ENCODE data around the gene KSR2.

The KSR2 gene

GRCh38 chr12:117564881-117565280 is 403.9 kb downstream of the KSR2 start:
- no peak for DNase-seq

- no peak for DNase-seq
Measured at GRCh38 chr12:117563706-117564105, 405.1 kb downstream of the KSR2 start.

GRCh38 chr12:117563007-117563406 is 405.8 kb downstream of the KSR2 start:
- no peak for DNase-seq

DNA sequence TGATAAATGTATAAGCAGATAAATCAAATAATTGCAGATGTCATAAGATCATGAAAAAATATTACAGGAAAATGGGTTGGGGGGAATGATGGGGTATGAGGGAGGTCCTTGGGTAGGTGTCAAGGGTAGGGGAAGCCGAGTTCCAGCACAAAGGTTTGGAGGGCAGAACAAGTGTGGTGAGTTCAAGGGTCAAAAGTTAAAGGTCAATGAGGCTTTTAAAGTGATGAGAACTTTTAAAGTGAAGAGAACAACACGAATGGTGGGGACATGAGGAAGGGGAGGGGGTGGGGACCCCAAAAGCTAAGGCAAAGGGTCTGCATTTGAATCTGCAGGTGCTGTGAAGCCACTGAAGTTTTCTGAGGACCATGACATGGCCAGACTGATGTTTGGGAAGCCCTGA is 406.8 kb downstream of the KSR2 start:
- DNase-seq: no peak

- no peak for DNase-seq
Measured at GRCh38 chr12:117559978-117560377, 408.8 kb downstream of the KSR2 start.

GRCh38 chr12:117555889-117556288 is 412.9 kb downstream of the KSR2 start:
- no peak for DNase-seq

- DNase-seq: no peak
Measured at GRCh38 chr12:117552971-117553370, 415.8 kb downstream of the KSR2 start.

DNA sequence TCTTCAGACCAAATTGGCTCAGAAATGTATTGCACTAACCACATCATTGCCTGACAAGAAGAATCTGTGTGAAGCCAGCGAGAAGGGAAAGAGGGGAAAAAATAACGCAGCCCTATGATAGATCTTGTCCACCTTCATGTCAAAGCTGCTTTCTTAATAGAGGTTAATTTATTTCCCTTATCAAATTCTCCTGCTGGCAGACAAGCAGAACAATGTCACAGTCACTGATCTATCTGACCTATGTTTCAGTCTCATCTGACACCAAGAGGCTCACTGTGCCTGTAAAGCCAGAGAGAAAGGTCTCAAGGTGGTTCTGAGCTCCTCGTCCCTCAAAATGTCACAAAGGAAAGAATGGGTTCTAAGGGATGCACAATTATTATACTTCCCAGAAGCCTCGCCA is 417.1 kb downstream of the KSR2 start:
- DNase-seq: no peak

DNA sequence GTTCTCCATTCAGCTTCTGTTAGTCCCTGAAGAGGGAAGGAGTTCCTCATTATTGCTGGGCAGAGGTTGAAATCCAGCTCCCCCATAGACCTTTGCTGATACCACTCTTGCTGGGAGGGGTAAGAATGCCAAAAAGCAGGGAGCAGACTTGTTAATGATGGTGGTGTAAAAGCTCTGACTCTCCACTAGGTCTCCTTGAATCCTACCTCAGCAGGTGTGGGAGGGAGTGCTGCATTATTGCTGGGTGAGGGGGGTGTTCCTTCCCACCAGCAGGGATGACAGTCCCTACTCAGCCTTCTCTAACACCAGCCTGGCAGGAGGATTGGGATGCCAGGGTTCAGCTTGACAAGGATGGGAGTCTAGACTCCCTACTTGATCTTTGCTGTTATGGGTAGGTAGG is 421.6 kb downstream of the KSR2 start:
- no peak for DNase-seq

DNA sequence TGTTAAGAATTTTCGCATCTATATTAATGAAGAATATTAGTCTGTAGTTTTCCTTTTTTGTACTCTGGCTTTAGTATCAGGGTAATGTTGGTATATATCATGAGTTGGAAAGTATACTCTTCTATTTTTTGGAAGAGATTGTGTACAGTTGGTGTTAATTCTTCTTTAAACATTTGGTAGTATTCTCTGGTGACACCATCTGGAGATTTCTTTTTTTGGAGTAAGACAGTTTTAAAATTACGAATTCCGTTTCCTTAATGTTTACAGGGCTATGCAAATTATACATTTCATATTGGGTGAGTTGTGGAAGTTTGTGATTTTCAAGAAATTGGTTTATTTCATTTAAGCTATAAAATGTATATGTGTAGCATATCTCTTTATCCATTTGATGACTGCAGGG is 423.6 kb downstream of the KSR2 start:
- no peak for DNase-seq

DNA sequence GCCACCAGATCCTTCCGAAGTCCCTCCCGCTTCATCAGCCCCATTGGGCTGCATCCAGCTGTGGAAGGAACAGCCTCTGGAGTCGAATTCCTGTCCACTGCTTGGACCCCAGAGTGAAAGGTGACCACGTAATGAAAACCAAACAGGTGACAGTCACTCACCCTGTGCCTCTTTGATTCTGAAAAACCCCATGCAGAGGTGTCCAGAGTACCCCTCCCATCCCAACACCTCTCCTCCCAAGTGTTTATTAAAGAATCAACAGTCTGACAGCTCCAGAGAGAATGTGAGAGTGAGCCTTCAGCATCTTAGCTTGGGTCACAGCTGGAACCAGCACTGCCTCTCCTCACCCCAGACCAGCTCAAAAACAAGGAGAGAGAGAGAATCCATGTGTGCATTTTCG is 428.8 kb downstream of the KSR2 start:
- no peak for DNase-seq

DNA sequence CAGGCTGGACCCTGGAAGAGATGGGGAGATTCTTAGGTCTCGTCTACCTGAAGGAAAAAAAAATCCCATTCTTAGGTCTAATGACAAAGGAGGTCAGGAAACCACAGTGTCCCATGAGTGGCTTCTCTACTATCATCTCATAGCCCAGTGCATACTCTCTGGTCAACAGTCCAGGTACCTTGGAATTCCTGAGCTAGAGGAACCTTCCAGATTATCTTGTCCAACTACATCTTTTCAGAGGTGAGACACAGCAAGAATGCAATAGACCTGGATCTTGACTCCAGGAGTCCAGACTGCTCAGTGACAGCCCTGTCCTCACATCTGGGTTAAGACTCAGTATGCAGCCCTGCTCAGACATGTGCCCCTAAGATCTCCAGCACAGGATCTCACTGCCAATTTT is 429.9 kb downstream of the KSR2 start:
- no peak for DNase-seq

DNA sequence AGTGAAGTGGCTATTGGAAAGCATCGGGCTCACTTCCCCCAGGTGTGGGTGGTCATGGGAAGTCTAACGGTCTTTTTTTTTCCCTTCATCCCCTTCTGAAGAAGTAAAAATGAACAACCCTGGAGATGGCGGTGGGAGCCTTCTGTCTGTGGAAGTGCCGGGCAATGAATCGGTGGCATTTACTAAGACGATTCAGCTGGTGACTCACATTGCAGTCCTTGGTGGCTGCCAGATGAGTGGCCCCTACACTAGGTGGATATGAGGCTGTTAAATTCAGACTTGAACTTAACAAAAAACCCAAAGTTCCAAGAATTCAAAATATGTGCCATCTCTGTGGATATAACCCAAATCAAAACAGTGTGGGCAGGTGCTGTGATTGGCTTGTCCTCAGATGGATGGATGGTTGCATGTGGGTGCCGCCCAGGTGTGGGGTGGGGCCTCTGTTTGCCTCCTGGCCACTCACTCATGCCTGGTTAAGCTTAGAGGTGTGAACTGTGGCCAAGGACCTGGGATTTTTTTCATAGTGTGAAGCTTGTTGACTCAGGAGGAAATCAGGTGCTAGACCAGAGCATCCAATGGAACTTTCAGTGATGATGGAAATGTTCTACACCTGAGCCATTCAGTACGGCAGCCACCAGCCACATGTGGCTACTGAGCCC is 430.6 kb downstream of the KSR2 start:
- DNase-seq: no peak

DNA sequence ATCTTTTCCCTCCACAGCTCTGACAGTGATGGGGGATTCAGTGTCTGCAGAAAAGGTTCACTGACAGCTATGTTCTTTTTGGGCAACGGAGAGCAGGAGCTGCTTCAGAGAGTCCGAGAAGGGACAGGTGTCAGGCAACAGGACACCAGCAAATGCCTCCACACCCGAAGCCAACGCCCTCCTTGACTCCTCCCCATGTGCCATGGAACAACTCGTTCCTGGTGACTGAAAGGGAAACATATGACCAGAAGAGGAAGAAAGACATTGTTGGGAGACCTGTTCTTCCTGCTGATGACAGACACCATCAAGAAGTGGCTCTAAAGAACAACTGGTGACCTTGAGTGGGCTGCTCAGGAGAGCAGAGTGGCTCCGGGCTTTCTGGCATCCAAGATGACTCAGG is 435.1 kb downstream of the KSR2 start:
- no peak for DNase-seq

DNA sequence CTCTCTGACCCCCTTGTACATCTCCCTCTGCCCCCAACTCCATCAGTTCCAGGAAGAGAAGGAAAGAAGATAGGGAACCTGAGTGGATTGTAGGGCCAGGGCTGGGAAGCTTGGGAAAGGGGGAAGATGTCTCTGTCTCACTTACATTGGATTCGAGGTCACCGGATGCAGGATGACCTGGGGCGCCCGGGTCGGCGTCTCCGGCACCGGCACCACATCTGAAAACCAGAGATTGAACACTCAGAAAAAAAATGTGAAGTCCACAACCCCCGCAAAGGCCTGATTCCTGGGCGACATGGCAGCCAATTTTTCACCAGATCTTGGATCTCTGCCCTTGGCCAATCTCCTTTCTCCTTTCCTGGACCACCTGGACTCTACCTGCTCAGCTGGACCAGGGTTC is 438.0 kb downstream of the KSR2 start:
- DNase-seq: no peak

GRCh38 chr12:117528538-117528937 is 440.3 kb downstream of the KSR2 start:
- no peak for DNase-seq

GRCh38 chr12:117527479-117527855 is 441.3 kb downstream of the KSR2 start:
- DNase-seq: no peak

- DNase-seq: no peak
Measured at GRCh38 chr12:117526757-117527478, 441.9 kb downstream of the KSR2 start.

DNA sequence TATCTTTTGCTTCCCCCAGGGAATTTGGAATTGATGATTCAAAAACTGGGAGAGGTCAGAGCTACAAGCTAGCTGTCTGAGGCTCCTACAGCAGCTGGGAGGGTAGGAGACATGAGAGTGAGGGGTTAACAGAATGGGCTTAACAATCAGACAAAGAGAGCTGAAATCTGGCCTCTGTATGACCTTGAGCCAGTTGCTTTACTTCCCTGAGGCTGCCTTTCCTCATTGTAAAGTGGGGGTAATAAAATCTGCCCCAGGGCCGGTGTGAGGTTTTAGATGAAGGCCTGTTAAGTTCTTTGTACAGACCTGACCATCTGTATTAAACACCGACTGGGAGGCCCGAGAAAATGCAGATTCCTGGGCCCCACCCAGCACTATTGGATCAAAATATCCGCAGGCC is 443.0 kb downstream of the KSR2 start:
- DNase-seq: no peak

DNA sequence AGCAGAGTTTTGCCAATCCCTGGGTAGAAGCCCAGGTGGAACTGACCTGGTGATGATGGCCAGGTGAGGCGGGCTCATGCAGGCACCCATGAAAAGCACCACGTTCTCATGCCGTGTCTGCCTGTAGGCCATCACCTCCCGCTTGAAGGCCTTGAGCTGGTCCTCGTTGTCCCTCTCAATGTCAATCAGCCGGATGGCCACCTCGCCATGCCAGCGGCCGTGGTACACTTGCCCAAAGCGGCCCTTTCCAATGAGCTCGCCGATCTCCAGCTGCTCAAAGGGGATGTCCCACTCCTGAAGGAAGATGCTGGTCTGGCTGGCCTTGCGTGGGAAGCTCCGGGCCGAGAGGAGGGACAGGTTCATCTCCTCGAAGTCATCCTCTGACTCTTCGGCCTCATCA is 444.0 kb downstream of the KSR2 start:
- DNase-seq: no peak

DNA sequence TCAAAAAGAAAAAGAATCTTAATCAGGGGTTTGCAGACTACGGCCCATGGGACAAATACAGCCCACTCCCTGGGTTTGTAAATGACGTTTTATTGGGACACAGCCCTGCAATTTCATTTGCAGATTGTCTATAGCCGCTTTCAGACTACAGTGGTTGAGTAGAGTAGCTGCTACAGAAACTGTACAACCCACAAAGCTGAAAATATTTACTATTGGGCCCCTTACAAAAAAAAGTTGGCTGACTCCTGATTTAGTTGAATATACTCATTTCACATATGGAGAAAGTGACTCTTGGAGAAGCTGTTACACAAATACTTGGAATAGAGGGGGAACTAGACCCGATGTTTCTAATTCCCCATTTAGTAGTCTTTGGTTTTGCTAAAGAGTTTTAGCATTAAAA is 444.8 kb downstream of the KSR2 start:
- DNase-seq: no peak

GRCh38 chr12:117522559-117522958 is 446.2 kb downstream of the KSR2 start:
- DNase-seq: no peak

DNA sequence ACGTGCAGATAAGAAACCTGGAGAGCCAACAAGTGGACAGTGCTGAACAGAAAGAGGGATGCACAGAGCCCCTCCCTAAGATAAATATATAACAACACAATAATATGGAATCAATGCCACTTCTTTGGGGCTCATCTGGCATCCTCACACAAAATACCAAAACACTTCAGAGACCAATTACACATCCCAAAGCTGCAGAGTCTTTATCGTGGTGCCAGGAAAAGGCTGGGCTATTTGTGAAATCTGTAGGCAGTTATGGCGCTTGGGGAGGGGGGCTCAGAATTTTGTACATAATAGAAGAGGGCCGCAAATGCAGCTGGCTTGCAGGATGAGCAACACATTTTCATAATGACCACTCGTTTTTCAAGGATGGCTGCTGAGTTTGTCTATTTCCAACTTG is 446.9 kb downstream of the KSR2 start:
- no peak for DNase-seq

- DNase-seq: peak; percentile 69
Measured at GRCh38 chr12:117521346-117521745, 447.4 kb downstream of the KSR2 start.

Data from suppressor macrophage treated with lipopolysaccharide for 4 hours (primary cell).